Measurements from ENCODE around the gene GJC1.

The GJC1 gene

GRCh38 chr17:44777394-44778348 lies 52.4 kb downstream of the GJC1 start:
- DNase-seq (ENCODE audit: low read depth in 3 of 3): no peak

GRCh38 chr17:44776628-44777393 lies 53.3 kb downstream of the GJC1 start:
- DNase-seq (ENCODE audit: low read depth in 3 of 3): no peak

- DNase-seq (ENCODE audit: low read depth in 3 of 3): no peak
These were observed 54.1 kb downstream of the GJC1 start for GRCh38 chr17:44775838-44776621.

DNA sequence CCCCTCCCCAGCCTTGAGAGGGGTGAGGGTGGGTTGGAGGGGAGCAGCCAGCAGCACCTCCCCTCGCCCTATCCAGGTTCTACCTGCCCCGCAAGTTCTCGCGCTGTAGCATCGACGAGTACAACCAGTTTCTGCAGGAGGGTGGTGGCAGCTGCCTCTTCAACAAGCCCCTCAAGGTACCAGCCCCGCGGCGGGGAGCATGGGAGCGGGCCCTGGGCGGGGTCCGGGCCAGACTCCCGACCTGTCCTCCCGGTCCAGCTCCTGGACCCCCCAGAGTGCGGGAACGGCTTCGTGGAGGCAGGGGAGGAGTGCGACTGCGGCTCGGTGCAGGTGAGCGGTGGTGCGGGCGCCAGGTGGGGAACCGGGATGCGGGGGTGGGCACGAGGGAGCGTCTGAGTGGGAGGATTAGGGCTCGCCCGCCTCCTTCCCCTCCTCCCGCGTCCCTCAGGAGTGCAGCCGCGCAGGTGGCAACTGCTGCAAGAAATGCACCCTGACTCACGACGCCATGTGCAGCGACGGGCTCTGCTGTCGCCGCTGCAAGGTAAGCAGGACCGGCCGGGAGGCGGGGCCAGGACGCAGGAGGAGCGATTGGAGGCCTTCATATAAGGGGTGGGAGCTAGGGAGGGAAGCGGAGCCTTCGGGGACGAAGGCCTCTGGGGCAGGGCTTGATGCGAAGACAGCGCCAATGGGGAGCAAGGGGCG lies 54.8 kb downstream of the GJC1 start:
- peak; percentile 95 to 97 (median 96) for DNase-seq (ENCODE audit: low read depth in 3 of 3)

- DNase-seq (ENCODE audit: low read depth in 3 of 3): peak; percentile 74 to 82 (median 78)
These were observed 55.6 kb downstream of the GJC1 start for GRCh38 chr17:44774271-44775135.

DNA sequence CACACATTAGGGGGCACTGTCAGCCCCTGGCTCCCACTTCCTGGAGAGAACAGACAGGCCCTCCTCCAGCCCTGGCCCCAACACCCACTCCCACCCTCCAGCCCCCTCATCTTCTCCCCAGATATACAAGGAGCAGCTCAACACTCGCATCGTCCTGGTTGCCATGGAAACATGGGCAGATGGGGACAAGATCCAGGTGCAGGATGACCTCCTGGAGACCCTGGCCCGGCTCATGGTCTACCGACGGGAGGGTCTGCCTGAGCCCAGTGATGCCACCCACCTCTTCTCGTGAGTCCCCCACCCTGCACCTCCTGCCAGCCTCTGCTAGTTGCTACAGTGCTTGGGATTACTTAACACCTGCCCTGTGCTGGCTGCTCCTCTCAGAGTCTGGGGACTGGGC lies 56.9 kb downstream of the GJC1 start:
- DNase-seq (ENCODE audit: low read depth in 3 of 3): no peak

- no peak for DNase-seq (ENCODE audit: low read depth in 3 of 3)
These were observed 57.6 kb downstream of the GJC1 start for GRCh38 chr17:44772308-44773045.

DNA sequence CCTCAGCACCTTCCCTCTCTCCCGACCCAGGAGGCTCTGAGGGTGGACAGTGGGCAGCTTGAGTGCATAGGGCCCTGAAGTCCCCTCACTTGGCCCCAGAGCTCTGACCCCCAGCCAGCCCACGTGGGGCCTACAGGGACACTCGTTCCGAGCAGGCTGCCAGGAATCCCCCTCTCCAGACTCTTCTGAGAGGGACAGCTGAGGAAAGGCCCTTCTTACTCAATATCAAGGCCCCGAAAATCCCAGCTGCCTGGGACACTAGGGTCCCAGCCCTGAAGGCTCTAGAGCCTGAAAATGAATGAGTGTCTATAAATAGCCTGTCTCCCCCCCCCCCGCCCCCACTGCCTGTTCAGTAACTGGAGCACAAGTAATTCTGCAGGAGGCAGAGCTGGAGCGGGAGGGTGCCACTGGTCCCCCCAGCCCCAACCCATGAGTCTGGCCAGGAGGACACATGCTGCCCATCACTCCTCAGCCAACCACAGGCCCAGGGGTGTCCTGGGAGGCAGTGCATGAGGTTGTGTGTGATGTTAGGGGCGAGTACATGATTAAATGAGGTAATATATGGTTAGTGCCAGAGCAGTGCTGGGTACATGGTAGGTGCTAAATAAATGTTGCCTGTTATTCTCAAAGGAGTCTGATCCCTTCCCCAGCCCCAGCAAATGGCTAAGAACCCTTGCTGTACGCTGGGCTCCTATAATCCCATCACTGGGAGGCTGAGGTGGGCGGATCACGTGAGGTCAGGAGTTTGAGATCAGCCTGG lies 59.7 kb downstream of the GJC1 start:
- no peak for DNase-seq (ENCODE audit: low read depth in 3 of 3)

DNA sequence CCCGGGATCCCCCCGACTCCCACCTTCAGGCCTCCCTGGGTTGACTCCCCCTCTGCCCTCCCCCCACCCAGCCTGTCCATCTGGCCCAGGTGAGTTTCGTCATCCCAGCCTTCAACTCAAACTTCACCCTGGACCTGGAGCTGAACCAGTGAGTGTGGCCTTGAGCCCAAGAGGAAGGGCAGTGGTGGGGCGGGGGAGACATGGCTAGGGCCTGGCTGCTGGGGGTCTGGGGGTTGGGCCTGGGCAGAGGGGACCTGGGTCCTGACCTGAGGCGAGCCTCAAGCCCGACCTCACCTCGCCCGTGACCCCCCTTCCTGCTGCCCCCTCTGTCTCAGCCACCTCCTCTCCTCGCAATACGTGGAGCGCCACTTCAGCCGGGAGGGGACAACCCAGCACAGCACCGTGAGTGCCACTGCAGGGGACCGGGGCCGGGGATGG lies 60.4 kb downstream of the GJC1 start:
- DNase-seq (ENCODE audit: low read depth in 3 of 3): no peak

DNA sequence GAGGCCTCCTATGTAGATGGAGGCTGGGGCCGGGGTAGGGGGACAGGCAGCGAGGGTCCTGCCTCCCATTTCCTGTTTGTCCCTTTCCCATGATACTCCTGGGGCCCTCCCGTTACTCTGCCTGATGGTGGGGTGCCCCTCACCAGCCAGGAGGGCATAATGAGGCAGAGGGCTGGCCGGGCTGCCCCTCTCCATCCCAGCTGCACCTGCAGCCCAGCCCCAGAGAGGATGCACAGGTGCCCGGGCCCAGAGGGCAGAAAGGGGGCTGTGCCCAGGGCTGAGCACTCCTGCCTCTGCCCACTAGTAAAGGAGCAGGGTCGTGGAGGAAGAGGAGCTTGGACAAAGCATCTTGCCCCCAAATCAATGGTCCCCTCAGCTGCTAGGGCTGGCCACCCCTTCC lies 60.9 kb downstream of the GJC1 start:
- no peak for DNase-seq (ENCODE audit: low read depth in 3 of 3)

GRCh38 chr17:44768505-44769142 lies 61.5 kb downstream of the GJC1 start:
- DNase-seq (ENCODE audit: low read depth in 3 of 3): no peak

DNA sequence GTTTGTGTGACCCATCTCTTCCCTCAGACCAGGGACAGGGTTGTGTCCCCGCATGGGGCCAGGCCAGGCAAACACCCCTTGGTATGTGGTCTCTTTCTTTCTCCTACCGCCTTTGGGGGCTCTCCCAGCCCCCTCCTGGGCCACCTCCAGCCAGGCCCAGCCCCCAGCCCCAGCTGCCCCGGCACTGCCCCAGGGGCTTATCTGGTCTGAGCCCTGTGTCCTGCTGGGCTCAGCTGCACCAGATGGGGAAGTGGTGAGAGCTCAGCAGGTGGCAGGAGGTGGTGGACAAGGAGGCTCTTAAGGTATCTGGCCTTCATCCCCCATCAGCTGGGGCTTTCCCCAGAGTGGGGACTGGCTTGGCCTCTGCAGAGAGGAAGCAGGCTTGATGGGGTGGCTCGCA lies 62.6 kb downstream of the GJC1 start:
- DNase-seq (ENCODE audit: low read depth in 3 of 3): no peak

DNA sequence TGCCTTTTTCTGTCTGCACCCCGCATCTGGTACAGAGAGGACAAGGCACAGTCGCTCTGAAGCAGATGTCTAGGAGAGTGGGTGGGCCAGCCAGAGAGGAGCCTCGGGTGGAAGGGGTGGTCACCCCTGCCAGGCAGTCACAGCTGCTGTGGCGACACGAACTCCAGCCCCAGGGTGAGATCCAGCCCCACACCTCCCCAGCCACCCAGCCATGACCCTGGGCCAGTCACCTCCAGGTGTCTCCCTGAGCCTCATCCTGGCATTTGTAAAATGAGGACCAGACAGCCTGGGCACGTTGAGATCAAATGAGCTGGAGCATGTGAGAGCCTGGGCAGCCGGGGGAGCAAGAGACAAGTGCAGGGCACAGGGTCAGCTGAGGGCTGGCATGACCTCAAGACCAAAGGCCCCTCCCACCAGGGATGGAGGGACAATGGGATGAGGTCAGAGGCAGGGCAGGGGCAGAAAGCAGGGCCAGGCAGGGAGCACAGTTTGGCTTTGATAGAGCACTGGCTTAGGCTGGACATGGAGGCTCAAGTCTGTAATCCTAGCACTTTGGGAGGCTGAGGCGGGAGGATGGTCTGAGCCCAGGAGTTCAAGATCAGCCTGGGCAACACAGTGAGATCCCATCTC lies 63.6 kb downstream of the GJC1 start:
- no peak for DNase-seq (ENCODE audit: low read depth in 3 of 3)

GRCh38 chr17:44765965-44766364 lies 64.1 kb downstream of the GJC1 start:
- no peak for DNase-seq (ENCODE audit: low read depth in 3 of 3)

DNA sequence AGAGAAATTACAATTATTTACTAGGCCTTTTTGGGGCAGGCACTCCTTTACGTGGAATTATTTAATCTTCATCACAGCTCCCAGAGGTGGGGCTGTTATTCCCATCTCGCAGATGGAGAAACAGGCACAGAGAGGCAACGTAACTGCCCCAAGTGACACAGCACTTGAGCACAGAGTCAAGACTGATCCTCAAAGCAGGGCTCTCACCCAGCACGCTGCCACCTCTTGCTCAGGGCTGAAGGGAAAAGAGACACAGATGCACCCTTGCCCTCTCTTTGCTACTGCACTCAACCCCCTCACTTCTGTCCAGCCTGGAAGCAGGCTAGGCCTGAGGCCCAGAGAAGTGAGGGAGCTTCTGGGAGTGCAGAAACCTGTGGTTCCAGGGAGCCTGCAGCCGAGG lies 66.9 kb downstream of the GJC1 start:
- DNase-seq (ENCODE audit: low read depth in 3 of 3): no peak

- no peak for DNase-seq (ENCODE audit: low read depth in 3 of 3)
These were observed 67.9 kb downstream of the GJC1 start for GRCh38 chr17:44761932-44762810.

Measured in stimulated activated CD4-positive, alpha-beta T cell treated with anti-CD3 and anti-CD28 coated beads, TNF-alpha, amount 100 ng/mL, for 4 hours (primary cell).